HEK293T (cell line): ENCODE data around the gene MOB4.

Experiments
- CTCF ChIA-PET: fragments of 350-600 bp; formaldehyde crosslinking; extraction: SDS; loops from one replicate; lab custom pipeline; 2021; ENCODE audit warnings: antibody characterized with exemption, inconsistent platforms; lab: Yijun Ruan, JAX
- POLR2A ChIA-PET: fragments of 350-600 bp; formaldehyde crosslinking; extraction: SDS; loops from one replicate; lab custom pipeline; 2020; ENCODE audit warnings: antibody characterized with exemption, inconsistent platforms; lab: Yijun Ruan, JAX
- DNase-seq: peaks from one replicate; pipeline ENCODE4 v3.0.0; 2012; ENCODE audit warnings: mixed read lengths; ENCODE audit errors: extremely low spot score
- ARNT ChIP-seq: fragments of 450-650 bp; IDR thresholded peaks from 2 replicates; pipeline ENCODE4 v1.6.1; 2017; ENCODE audit warnings: mild to moderate bottlenecking
- BHLHE40 ChIP-seq: fragments of 450-650 bp; IDR thresholded peaks from 2 replicates; pipeline ENCODE4 v1.6.1; 2016; ENCODE audit warnings: mild to moderate bottlenecking, moderate library complexity, borderline replicate concordance
- CTBP1 ChIP-seq: fragments of 450-650 bp; IDR thresholded peaks from 2 replicates; pipeline ENCODE4 v1.6.1; 2016; ENCODE audit warnings: borderline replicate concordance
- ELF4 ChIP-seq: fragments of 450-650 bp; IDR thresholded peaks from 2 replicates; pipeline ENCODE4 v1.6.1; 2017; ENCODE audit warnings: antibody characterized with exemption
- FOXA1 ChIP-seq: fragments of 450-650 bp; IDR thresholded peaks from 2 replicates; pipeline ENCODE4 v1.6.1; 2016; ENCODE audit warnings: mild to moderate bottlenecking
- FOXK2 ChIP-seq: fragments of 450-650 bp; IDR thresholded peaks from 2 replicates; pipeline ENCODE4 v1.6.1; 2016; ENCODE audit warnings: mild to moderate bottlenecking
- FOXM1 ChIP-seq: fragments of 450-650 bp; IDR thresholded peaks from 2 replicates; pipeline ENCODE4 v1.6.1; 2017; ENCODE audit warnings: mild to moderate bottlenecking, borderline replicate concordance
- HDGF ChIP-seq: fragments of 450-650 bp; IDR thresholded peaks from 2 replicates; pipeline ENCODE4 v1.6.1; 2017; ENCODE audit warnings: antibody characterized with exemption, borderline replicate concordance
- L3MBTL2 ChIP-seq: fragments of 450-650 bp; conservative IDR thresholded peaks from 2 replicates; pipeline ENCODE4 v1.6.1; 2016; ENCODE audit warnings: mild to moderate bottlenecking
- LEF1 ChIP-seq: fragments of 450-650 bp; IDR thresholded peaks from 2 replicates; pipeline ENCODE4 v1.6.1; 2017; ENCODE audit warnings: mild to moderate bottlenecking, borderline replicate concordance
- NFRKB ChIP-seq: fragments of 450-650 bp; IDR thresholded peaks from 2 replicates; pipeline ENCODE4 v1.6.1; 2016; ENCODE audit warnings: mild to moderate bottlenecking, moderate library complexity
- SP1 ChIP-seq: fragments of 450-650 bp; IDR thresholded peaks from 2 replicates; pipeline ENCODE4 v1.6.1; 2017
- SUZ12 ChIP-seq: fragments of 450-650 bp; IDR thresholded peaks from 2 replicates; pipeline ENCODE4 v1.6.1; 2016; ENCODE audit warnings: mild to moderate bottlenecking
- TARDBP ChIP-seq: fragments of 450-650 bp; IDR thresholded peaks from 2 replicates; pipeline ENCODE4 v1.6.1; 2016
- ZNF384 ChIP-seq: fragments of 450-650 bp; IDR thresholded peaks from 2 replicates; pipeline ENCODE4 v1.6.1; 2016
- TF ChIP-seq, protein P1 (sequence below): fragments of 450-650 bp; IDR thresholded peaks from 2 replicates; pipeline ENCODE4 v1.6.1; 2016

MOB4 gene

DNA sequence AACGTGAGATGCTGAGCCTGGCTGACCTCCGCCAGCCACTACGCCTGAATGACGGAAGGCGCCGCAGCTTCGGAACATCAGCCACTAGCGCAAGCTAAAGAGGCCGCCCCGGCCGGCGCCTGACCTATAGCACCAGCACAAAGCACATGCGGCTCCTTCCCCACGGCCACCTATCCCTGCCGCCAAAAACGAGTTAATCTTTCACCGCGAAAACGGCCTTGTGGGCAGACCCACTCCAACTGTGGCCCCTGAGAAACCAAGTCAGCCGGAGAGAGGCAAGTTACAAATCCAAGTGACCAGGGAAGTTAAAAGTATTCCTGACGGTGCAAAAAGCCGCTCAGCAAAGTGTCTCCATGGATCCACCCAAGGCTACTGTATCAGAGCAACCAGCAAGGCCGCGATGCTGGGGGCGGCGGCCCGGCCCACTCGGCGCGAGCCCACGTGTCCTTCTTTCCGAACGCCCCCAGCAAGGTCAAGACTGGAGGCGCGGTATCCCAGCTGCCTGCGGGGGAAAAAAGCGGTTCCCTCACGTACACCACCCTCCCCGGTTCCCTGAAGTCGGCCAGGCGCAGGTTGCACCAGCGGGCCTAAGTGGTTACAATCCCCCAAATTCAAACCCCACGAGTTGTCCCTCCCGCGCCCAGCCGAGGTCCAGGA is 16.8 kb upstream of the MOB4 start:
- ChIA-PET POLR2A (interaction anchor here (0.7 to 3.8 kb wide), 16 partner anchors 8 to 395 kb away, joined by 3 to 52 read pairs (median 4); partner anchors contain the start of genes COQ10B, MOB4 and SF3B1), CTCF (no interaction called here)
- DNase-seq: peak; percentile 40
- TF ChIP-seq TARDBP: no peak
- TF ChIP-seq ZNF384: no peak
- TF ChIP-seq ARNT: no peak
- no peak for TF ChIP-seq L3MBTL2
- TF ChIP-seq LEF1: no peak
- no peak for TF ChIP-seq SP1
- TF ChIP-seq CTBP1: no peak
- no peak for TF ChIP-seq NFRKB
- TF ChIP-seq SUZ12: no peak
- TF ChIP-seq FOXA1: no peak
- TF ChIP-seq BHLHE40: no peak
- TF ChIP-seq FOXM1: no peak
- TF ChIP-seq, protein P1, sequence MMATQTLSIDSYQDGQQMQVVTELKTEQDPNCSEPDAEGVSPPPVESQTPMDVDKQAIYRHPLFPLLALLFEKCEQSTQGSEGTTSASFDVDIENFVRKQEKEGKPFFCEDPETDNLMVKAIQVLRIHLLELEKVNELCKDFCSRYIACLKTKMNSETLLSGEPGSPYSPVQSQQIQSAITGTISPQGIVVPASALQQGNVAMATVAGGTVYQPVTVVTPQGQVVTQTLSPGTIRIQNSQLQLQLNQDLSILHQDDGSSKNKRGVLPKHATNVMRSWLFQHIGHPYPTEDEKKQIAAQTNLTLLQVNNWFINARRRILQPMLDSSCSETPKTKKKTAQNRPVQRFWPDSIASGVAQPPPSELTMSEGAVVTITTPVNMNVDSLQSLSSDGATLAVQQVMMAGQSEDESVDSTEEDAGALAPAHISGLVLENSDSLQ: no peak
- no peak for TF ChIP-seq HDGF
- no peak for TF ChIP-seq FOXK2
- no peak for TF ChIP-seq ELF4

DNA sequence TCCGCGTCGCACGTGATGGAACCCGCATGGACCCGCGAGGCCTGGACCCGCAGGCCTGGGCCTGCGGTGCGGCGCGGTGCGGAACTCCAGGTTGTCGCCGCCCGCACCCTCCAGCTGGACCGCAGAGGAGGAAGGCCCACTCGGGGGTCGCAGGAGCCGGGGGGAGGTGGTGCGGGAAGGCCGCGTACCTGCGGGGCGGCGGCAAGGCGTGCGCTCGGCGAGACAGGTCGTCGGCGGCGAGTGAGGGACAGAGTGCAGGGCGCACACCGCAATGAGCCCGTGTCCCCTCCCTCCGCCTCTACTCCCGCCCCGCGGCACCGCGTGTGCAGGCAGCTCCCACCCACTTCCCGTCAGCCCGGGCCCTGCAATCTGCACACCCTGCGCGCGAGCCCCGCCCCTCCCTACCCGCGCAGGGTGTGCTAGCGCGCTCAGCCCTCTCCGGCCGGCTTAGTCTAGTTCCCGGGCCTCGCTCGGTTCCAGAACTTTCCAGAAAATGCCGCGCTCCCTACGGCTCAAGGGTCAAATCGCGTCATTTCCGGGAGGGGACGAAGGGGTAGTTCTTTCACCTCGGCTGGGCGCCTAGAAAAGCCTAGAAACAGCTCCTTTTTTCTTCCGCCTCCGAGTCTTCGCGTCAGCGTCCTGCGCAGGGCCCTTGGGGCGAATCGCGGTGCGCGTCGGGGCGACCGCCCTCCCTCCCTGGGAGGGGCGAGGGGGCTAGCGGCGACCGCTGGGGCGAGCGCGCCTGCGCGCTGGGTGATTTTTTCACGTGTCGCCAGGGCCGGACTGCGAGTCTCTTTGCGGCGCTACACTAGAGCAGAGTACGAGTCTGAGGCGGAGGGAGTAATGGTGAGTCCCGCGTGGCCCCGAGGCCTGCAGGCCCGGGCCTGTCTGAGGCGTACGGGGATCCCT is 16.0 kb upstream of the MOB4 start, which contains the start of the genes HSPD1 and HSPE1:
HSPD1 (minus strand) TSS at position 247 of the 909 bp plus-strand sequence. CDS start 992 bp downstream, outside the sequence.
HSPE1 (plus strand) TSS at position 786 of the 909 bp plus-strand sequence; CDS start at position 844, 58 bp downstream.
- CTCF ChIA-PET: no interaction called here
- POLR2A ChIA-PET: interaction anchor here (0.7 to 3.8 kb wide), 20 partner anchors 8 to 394 kb away, joined by 3 to 52 read pairs (median 4); partner anchors contain the start of genes COQ10B, MARS2, MOB4 and SF3B1
- TF ChIP-seq FOXK2 (no peak), LEF1 (peak; percentile 73; the same call in 1 of the 2 replicates), ARNT (peak; percentile 100), FOXA1 (no peak), BHLHE40 (no peak), L3MBTL2 (peak; percentile 91), NFRKB (no peak), HDGF (0 out of 2 replicates have a peak, but pooled peaks have one; percentile 65), SP1 (peak; percentile 91), CTBP1 (peak; percentile 79; the same call in 1 of the 2 replicates), FOXM1 (0 out of 2 replicates have a peak, but pooled peaks have one; percentile 1), TARDBP (peak; percentile 97), SUZ12 (no peak), ELF4 (peak; percentile 77), ZNF384 (no peak)
- TF ChIP-seq, protein P1: peak; percentile 65
- peak; percentile 93 for DNase-seq

DNA sequence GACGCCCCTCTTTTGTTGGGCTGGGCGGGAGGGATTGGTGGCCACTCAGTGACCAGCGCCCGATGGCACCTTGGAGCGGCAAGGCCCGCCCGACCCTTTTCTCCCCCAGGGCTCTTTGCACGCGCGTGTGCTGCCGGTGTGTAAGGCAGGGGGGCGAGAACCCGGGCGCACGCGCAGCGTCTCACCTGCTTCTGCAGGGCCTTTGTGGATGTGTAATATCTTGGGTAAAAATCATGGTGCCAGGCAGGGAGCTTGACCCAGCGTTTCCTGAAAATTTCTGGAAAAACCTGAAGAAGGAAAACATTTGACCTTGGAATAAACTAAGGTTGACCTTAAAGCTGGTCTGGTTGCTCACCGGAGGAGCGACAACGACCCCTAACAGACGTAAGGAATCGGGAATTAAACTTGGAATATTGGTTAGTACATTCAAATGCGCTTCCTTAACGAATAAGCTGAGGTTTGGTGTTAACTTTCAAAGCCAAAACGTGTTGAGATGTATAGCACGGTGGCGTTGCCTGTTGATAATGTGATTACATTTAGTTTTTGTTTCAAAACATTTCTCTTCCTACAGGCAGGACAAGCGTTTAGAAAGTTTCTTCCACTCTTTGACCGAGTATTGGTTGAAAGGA is 15.2 kb upstream of the MOB4 start:
- ChIA-PET CTCF (no interaction called here), POLR2A (interaction anchor here (0.7 to 3.8 kb wide), 13 partner anchors 9 to 375 kb away, joined by 3 to 52 read pairs (median 5); partner anchors contain the start of genes COQ10B, MARS2, MOB4 and RFTN2)
- no peak for DNase-seq
- TF ChIP-seq ARNT (0 out of 2 replicates have a peak, but pooled peaks have one; percentile 41), NFRKB (no peak), FOXM1 (no peak)

DNA sequence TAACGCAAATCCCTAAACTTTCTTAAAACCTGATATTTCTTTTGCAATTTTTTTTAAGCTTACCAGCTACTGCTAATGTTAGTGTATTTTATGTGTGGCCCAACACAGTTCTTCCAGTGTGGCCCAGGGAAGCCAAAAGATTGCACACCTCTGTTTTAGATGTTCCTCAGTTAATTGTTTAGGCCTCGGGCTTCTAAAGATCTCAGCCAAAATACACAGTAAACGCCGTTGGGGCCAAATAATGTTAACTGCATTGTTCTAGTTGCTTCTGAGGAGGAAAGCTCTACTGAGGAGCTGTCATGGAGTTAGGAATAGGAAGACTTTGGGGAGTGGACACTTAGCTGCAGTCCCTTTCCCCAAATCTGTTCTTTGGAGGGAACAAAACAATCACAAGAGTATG is 13.7 kb upstream of the MOB4 start:
- DNase-seq: no peak
- ChIA-PET POLR2A (interaction anchor here (3.8 kb wide), 1 partner anchor 12 kb away, joined by 52 read pairs; the partner anchor contains the start of gene MOB4), CTCF (interaction anchor here (0.7 kb wide), 1 partner anchor 253 kb away, joined by 3 read pairs; no protein-coding TSS in a partner anchor)
- TF ChIP-seq FOXK2: no peak
- no peak for TF ChIP-seq NFRKB
- no peak for TF ChIP-seq SUZ12
- TF ChIP-seq L3MBTL2: no peak

DNA sequence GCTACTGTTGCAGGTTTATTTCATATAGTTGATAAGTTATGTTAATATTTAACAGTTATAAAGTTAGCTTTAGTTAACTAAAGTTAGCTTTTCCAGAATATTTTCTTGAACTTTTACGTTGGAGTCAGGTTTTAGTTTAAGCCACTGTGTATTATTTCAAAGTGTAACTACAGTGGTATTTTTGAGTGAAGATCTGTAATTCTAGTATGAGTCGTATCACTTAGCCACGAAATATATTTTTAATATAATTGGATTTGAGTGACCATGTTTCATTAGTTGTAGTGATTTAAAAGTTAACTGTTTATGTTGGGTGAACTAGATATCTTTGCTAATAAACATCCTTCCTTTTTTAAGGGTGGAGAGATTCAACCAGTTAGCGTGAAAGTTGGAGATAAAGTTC is 13.2 kb upstream of the MOB4 start:
- DNase-seq: no peak

More for the DNA sequence above, 13.2 kb upstream of the MOB4 start:
- POLR2A ChIA-PET: interaction anchor here (3.8 kb wide), 1 partner anchor 12 kb away, joined by 52 read pairs; the partner anchor contains the start of gene MOB4
- CTCF ChIA-PET: no interaction called here
- no peak for TF ChIP-seq BHLHE40
- TF ChIP-seq SUZ12: no peak
- no peak for TF ChIP-seq HDGF
- TF ChIP-seq ZNF384: no peak
- TF ChIP-seq FOXA1: no peak
- no peak for TF ChIP-seq TARDBP
- TF ChIP-seq FOXK2: no peak
- TF ChIP-seq, protein P1: no peak
- no peak for TF ChIP-seq NFRKB
- TF ChIP-seq CTBP1: no peak
- TF ChIP-seq SP1: no peak
- no peak for TF ChIP-seq ELF4
- no peak for TF ChIP-seq L3MBTL2
- TF ChIP-seq ARNT: no peak
- TF ChIP-seq LEF1: no peak
- TF ChIP-seq FOXM1: no peak
